Upper lobe of left lung (tissue), 6 donors: ENCODE data around the gene PLPP1. TPM values are rescaled to one million over a fixed set of nuclear protein-coding genes. Genes with fewer than 3 reads are reported as not detected.

Source experiments
- ATAC-seq, 2 donors: fragments of 200-7000 bp; cut with Tn5 transposase; one replicate each; pipeline ENCODE4 v1.9.1; 2022; ENCODE audit warnings: mild to moderate bottlenecking in 2 of 2, moderate library complexity in 2 of 2; ENCODE audit not compliant: low FRiP score in 2 of 2
- DNase-seq, 2 donors: peaks; one replicate each; pipeline ENCODE4 v3.0.0-alpha.2; 2019 to 2020
- H3K27ac ChIP-seq, 4 donors: fragments of 200-600 bp; sonication (generic); one replicate each; pipeline ENCODE4 v1.5.1; 2016 to 2019
- H3K27me3 ChIP-seq, 4 donors: fragments of 200-600 bp; sonication (generic); one replicate each; pipeline ENCODE4 v1.5.1; 2017 to 2019
- H3K36me3 ChIP-seq, 4 donors: fragments of 200-600 bp; sonication (generic); one replicate each; pipeline ENCODE4 v1.5.1; 2016 to 2019
- H3K4me1 ChIP-seq, 4 donors: fragments of 200-600 bp; sonication (generic); one replicate each; pipeline ENCODE4 v1.5.1; 2018 to 2019
- H3K4me3 ChIP-seq, 4 donors: fragments of 200-600 bp; sonication (generic); one replicate each; pipeline ENCODE4 v1.5.1; 2017 to 2019; ENCODE audit warnings: mild to moderate bottlenecking in 2 of 4, moderate library complexity in 1 of 4
- H3K9me3 ChIP-seq, 4 donors: fragments of 200-600 bp; sonication (generic); one replicate each; pipeline ENCODE4 v1.5.1; 2018 to 2019
- CTCF ChIP-seq, 6 experiments: fragments of 450-650 bp in 4 of 6; fragments of 200-600 bp in 2 of 6; sonication (generic) in 2 of 6; IDR thresholded peaks; one replicate each; pipeline ENCODE4 v1.5.1; 2016 to 2019; ENCODE audit warnings: antibody characterized with exemption in 6 of 6
- EP300 ChIP-seq, 4 donors: sonication (generic); formaldehyde crosslinking; IDR thresholded peaks; one replicate each; pipeline ENCODE4 v1.5.1; 2017; ENCODE audit warnings: antibody characterized with exemption in 4 of 4, control low read depth in 2 of 4
- POLR2A ChIP-seq, 4 donors: fragments of 450-650 bp; IDR thresholded peaks; one replicate each; pipeline ENCODE4 v1.5.1; 2016 to 2017; ENCODE audit warnings: antibody characterized with exemption in 4 of 4, mild to moderate bottlenecking in 2 of 4
- POLR2AphosphoS5 ChIP-seq, 2 donors: sonication (generic); formaldehyde crosslinking; IDR thresholded peaks; one replicate each; pipeline ENCODE4 v1.5.1; 2017; ENCODE audit warnings: antibody characterized with exemption in 2 of 2
- WGBS, 2 donors: methylation state at CpG; one replicate each; pipeline ENCODE4 v1.1.5; 2017 to 2018; 5-methylcytosine and 5-hydroxymethylcytosine counted together
- total RNA-seq, 6 donors: library from RNA; depleted of rRNA in 4 of 6; stranded (reverse); fragments of >200 nt in 4 of 6; gene quantifications; one replicate each; pipeline versions ENCODE4 v1.1.0 to v1.2.1, GENCODE V29; 2016 to 2021
- donor health status: DM: no; HTN: no; CAD: no; lungs with moderate emphysema.
- donor health status: DM: no; HTN: yes; CAD: no; lungs with severe emphysema.

The PLPP1 gene
- total RNA-seq, 6 donors from 2014 or later, result 21.0 to 125 (median 65.6) TPM

- Histone ChIP-seq H3K4me3 (no peak overlapping the region), H3K36me3 (peaks cover 0 to 2% (median 0%) of the 10 kb centered on the region in 4 donors), H3K4me1 (peaks cover 0 to 9% (median 2%) of the 10 kb centered on the region in 4 donors), H3K27ac (no peak overlapping the region), H3K9me3 (no peaks in the 10 kb centered on the region), H3K27me3 (no peaks in the 10 kb centered on the region)
- DNase-seq (no peak), ATAC-seq (no peak)
- TF ChIP-seq POLR2AphosphoS5 (IDR thresholded peaks at IDR 0.05) (no peak), EP300 (IDR thresholded peaks at IDR 0.05) (no peak), POLR2A (IDR thresholded peaks at IDR 0.05) (no peak), CTCF (IDR thresholded peaks at IDR 0.05) (no peak)
- 68 to 85% methylated on average over 1 of the region's 1 CpG for WGBS, 2 donors
Observed at GRCh38 chr5:55472642-55473041, 62.1 kb downstream of the PLPP1 start.

DNA sequence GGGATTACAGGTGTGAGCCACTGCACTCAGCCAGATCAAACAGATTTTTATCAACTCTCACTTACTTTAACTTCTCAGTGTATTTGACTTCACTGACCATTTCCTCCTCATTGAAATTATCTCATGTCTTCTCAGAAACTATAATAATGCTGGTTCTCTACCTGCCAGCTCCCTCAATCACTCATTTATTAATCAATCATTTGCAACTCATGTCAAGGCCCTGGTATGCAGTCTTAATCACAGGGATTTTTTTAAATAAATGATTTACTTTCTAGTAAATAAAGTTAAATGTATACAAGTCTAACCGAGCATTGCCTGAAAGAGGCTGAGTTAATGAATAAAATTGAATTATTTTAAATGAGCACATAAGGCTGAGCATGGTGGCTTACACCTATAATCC is 63.3 kb downstream of the PLPP1 start:
- Histone ChIP-seq H3K36me3 (peaks cover 0 to 4% (median 0%) of the 10 kb centered on the region in 4 donors), H3K27me3 (no peaks in the 10 kb centered on the region), H3K4me1 (peaks cover 0 to 9% (median 4%) of the 10 kb centered on the region in 4 donors), H3K4me3 (no peak overlapping the region), H3K27ac (no peak overlapping the region), H3K9me3 (no peaks in the 10 kb centered on the region)
- ATAC-seq (no peak), DNase-seq (no peak)
- TF ChIP-seq EP300 (IDR thresholded peaks at IDR 0.05), result no peak
- no peak for TF ChIP-seq POLR2AphosphoS5 (IDR thresholded peaks at IDR 0.05)
- no peak for TF ChIP-seq POLR2A (IDR thresholded peaks at IDR 0.05)
- TF ChIP-seq CTCF (IDR thresholded peaks at IDR 0.05), result no peak
- 83 to 90% methylated on average over 1 of the region's 1 CpG for WGBS, 2 donors

DNA sequence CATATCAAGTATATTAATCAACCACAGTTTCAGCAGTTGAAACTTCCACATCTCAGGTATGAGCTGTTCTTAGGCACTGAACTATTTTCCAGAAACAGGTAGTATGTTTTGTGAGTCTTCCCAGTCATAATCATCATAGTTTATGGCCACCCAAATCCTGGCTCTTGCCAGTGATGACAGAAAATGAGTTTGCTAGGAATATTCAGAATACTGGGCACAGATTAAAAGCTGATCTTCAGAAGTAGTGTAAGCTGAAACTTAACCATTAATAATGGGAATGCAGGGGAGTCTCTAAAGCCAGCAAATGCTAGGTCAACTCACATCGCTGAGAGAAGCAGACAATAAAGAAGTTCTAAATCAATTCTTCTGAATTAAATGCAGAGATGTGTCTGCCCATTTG is 64.5 kb downstream of the PLPP1 start:
- no peaks in the 10 kb centered on the region for H3K27me3 ChIP-seq
- peaks cover 0 to 9% (median 4%) of the 10 kb centered on the region in 4 donors for H3K4me1 ChIP-seq
- H3K27ac ChIP-seq, result no peak overlapping the region
- no peaks in the 10 kb centered on the region for H3K9me3 ChIP-seq
- TF ChIP-seq POLR2A (IDR thresholded peaks at IDR 0.05) (no peak), CTCF (IDR thresholded peaks at IDR 0.05) (no peak), EP300 (IDR thresholded peaks at IDR 0.05) (no peak), POLR2AphosphoS5 (IDR thresholded peaks at IDR 0.05) (no peak)
- no peak overlapping the region for H3K4me3 ChIP-seq
- DNase-seq (no peak), ATAC-seq (no peak)
- peaks cover 0 to 4% (median 0%) of the 10 kb centered on the region in 4 donors for H3K36me3 ChIP-seq
- 97% methylated on average over 1 of the region's 1 CpG for WGBS, 2 donors

GRCh38 chr5:55469839-55470238 is 64.9 kb downstream of the PLPP1 start:
- DNase-seq (no peak), ATAC-seq (no peak)
- Histone ChIP-seq H3K27ac (no peak overlapping the region), H3K27me3 (no peaks in the 10 kb centered on the region), H3K9me3 (no peaks in the 10 kb centered on the region), H3K4me3 (no peak overlapping the region), H3K36me3 (peaks cover 0 to 5% (median 0%) of the 10 kb centered on the region in 4 donors), H3K4me1 (peaks cover 0 to 9% (median 4%) of the 10 kb centered on the region in 4 donors)
- TF ChIP-seq POLR2AphosphoS5 (IDR thresholded peaks at IDR 0.05), result no peak
- TF ChIP-seq POLR2A (IDR thresholded peaks at IDR 0.05), result no peak

GRCh38 chr5:55467862-55468551 is 66.8 kb downstream of the PLPP1 start:
- peak overlapping the region in 2 of 4 donors; percentile 6 to 11 for H3K27ac ChIP-seq

More at GRCh38 chr5:55467862-55468551, 66.8 kb downstream of the PLPP1 start:
- Histone ChIP-seq H3K36me3 (peaks cover 0 to 13% (median 0%) of the 10 kb centered on the region in 4 donors), H3K4me3 (no peak overlapping the region), H3K4me1 (peaks cover 0 to 9% (median 4%) of the 10 kb centered on the region in 4 donors), H3K27me3 (no peaks in the 10 kb centered on the region), H3K9me3 (no peaks in the 10 kb centered on the region)
- TF ChIP-seq POLR2A (IDR thresholded peaks at IDR 0.05), result no peak
- TF ChIP-seq EP300 (IDR thresholded peaks at IDR 0.05), result no peak
- no peak for TF ChIP-seq POLR2AphosphoS5 (IDR thresholded peaks at IDR 0.05)
- TF ChIP-seq CTCF (IDR thresholded peaks at IDR 0.05), result no peak
- ATAC-seq (no peak), DNase-seq (no peak)
- WGBS, 2 donors, result 66 to 74% methylated on average over 5 of the region's 5 CpGs
